HCT116 (cell line): ENCODE measurements around the gene LGR6. TPM values are rescaled to one million over a fixed set of nuclear protein-coding genes. Genes with fewer than 3 reads are reported as not detected.

Experiments
- ATAC-seq: fragments of 200-7000 bp; cut with Tn5 transposase; 2 replicates; pipeline ENCODE4 v1.9.1; 2020; ENCODE audit warnings: mild to moderate bottlenecking, moderate library complexity
- BruUV-seq: library from RNA; stranded (reverse); fragments of 400-500 nt; replicated peaks from 2 replicates; lab custom pipeline; 2021; lab: Mats Ljungman, UMichigan
- CTCF ChIA-PET: fragments of 300-600 bp; sonication (Branson Sonifier 250); formaldehyde crosslinking; loops from one replicate; lab custom pipeline; 2021; ENCODE audit warnings: antibody characterized with exemption; lab: Charles Lee
- POLR2A ChIA-PET: fragments of 300-600, 350-600 bp; sonication (Branson Sonifier 250); formaldehyde crosslinking; loops from one replicate; lab custom pipeline; 2021; ENCODE audit warnings: antibody characterized with exemption; lab: Charles Lee
- RAD21 ChIA-PET, 2 experiments: fragments of 300-600 bp; sonication (Branson Sonifier 250); formaldehyde crosslinking; loops; one replicate each; lab custom pipeline; 2023; ENCODE audit warnings: low total read pairs in 2 of 2; ENCODE audit not compliant: uncharacterized antibody in 2 of 2, unreplicated experiment in 2 of 2, low non-redundant PET in 1 of 2; lab: Charles Lee
- DNase-seq: peaks from one replicate; pipeline ENCODE4 v3.0.0-alpha.2; 2010; ENCODE audit warnings: low read depth, low spot score
- H2AFZ ChIP-seq: fragments of 200-600 bp; shearing (Covaris generic), sonication (generic); 2 replicates; pipeline ENCODE4 v1.6.1; 2017; ENCODE audit warnings: low read depth, mixed run types, mixed read lengths, antibody characterized with exemption, low read length; ENCODE audit not compliant: poor library complexity, severe bottlenecking
- H3K27ac ChIP-seq: 2 replicates; pipeline ENCODE4 v1.5.1; 2012; ENCODE audit warnings: low read depth, low read length
- H3K27me3 ChIP-seq: fragments of 200-600 bp; sonication (generic); 2 replicates; pipeline ENCODE4 v1.6.1; 2016; ENCODE audit warnings: mixed run types, low read length, mixed read lengths; ENCODE audit not compliant: insufficient read depth
- H3K36me3 ChIP-seq, 2 experiments: fragments of 200-500 bp in 1 of 2; fragments of 200-600 bp in 1 of 2; sonication (Bioruptor generic) in 1 of 2; sonication (generic) in 1 of 2; 2 replicates each; pipeline versions ENCODE4 v1.5.1 to v1.6.1; 2014 to 2016; ENCODE audit warnings: low read length in 2 of 2, inconsistent platforms in 1 of 2, mixed read lengths in 1 of 2, mixed run types in 1 of 2; ENCODE audit not compliant: insufficient read depth in 2 of 2, control insufficient read depth in 1 of 2
- H3K4me1 ChIP-seq, 2 experiments: fragments of 200-600 bp in 1 of 2; sonication (generic) in 1 of 2; 2 replicates each; pipeline versions ENCODE4 v1.5.1 to v1.6.1; 2012 to 2017; ENCODE audit warnings: low read length in 2 of 2, inconsistent platforms in 1 of 2, mild to moderate bottlenecking in 1 of 2, mixed read lengths in 1 of 2, mixed run types in 1 of 2, moderate library complexity in 1 of 2; ENCODE audit not compliant: insufficient read depth in 2 of 2, control insufficient read depth in 1 of 2
- H3K4me2 ChIP-seq: fragments of 200-600 bp; sonication (generic); 2 replicates; pipeline ENCODE4 v1.6.1; 2017; ENCODE audit warnings: mixed run types, low read length, mixed read lengths
- H3K4me3 ChIP-seq, 2 experiments: fragments of 200-600 bp in 1 of 2; sonication (generic) in 1 of 2; replicated peaks in 1 of 2; 2 replicates each; pipeline ENCODE4 v1.5.1; 2011 to 2016; ENCODE audit warnings: low read length in 2 of 2, control low read depth in 1 of 2, low read depth in 1 of 2, mild to moderate bottlenecking in 1 of 2, mixed read lengths in 1 of 2, mixed run types in 1 of 2
- H3K79me2 ChIP-seq: fragments of 200-600 bp; sonication (generic); 2 replicates; pipeline ENCODE4 v1.6.1; 2017; ENCODE audit warnings: mild to moderate bottlenecking, mixed run types, low read length, moderate library complexity, mixed read lengths; ENCODE audit not compliant: insufficient read depth
- H3K9ac ChIP-seq: fragments of 200-600 bp; sonication (generic); 2 replicates; pipeline ENCODE4 v1.6.1; 2016; ENCODE audit warnings: low read length, mixed read lengths
- H3K9me2 ChIP-seq: fragments of 200-600 bp; sonication (generic), shearing (Covaris generic); 2 replicates; pipeline ENCODE4 v1.6.1; 2017; ENCODE audit warnings: mixed run types, mild to moderate bottlenecking, moderate library complexity; ENCODE audit not compliant: insufficient read depth
- H3K9me3 ChIP-seq, 2 experiments: fragments of 200-500 bp in 1 of 2; fragments of 200-600 bp in 1 of 2; sonication (Bioruptor generic) in 1 of 2; sonication (generic) in 1 of 2; 2 replicates each; pipeline ENCODE4 v1.6.1; 2014 to 2017; ENCODE audit warnings: low read length in 2 of 2, mixed read lengths in 2 of 2, inconsistent platforms in 1 of 2, low read depth in 1 of 2, mild to moderate bottlenecking in 1 of 2, mixed run types in 1 of 2, moderate library complexity in 1 of 2; ENCODE audit not compliant: control insufficient read depth in 1 of 2, insufficient read depth in 1 of 2
- H4K20me1 ChIP-seq: fragments of 200-600 bp; sonication (generic), shearing (Covaris generic); 2 replicates; pipeline ENCODE4 v1.6.1; 2017; ENCODE audit warnings: mixed run types, mild to moderate bottlenecking, moderate library complexity; ENCODE audit not compliant: insufficient read depth
- CTCF ChIP-seq, 3 experiments: fragments of 200-600 bp in 1 of 3; sonication (generic) in 1 of 3; IDR thresholded peaks in 2 of 3; conservative IDR thresholded peaks in 1 of 3; 2 replicates each; pipeline ENCODE4 v1.5.1; 2012 to 2017; ENCODE audit warnings: low read depth in 2 of 3, low read length in 2 of 3, antibody characterized with exemption in 1 of 3, borderline replicate concordance in 1 of 3, control low read depth in 1 of 3, mild to moderate bottlenecking in 1 of 3, mixed read lengths in 1 of 3, mixed run types in 1 of 3, moderate library complexity in 1 of 3; ENCODE audit not compliant: insufficient read depth in 1 of 3
- ELF1 ChIP-seq: IDR thresholded peaks from 2 replicates; pipeline ENCODE4 v1.6.1; 2012; ENCODE audit warnings: low read depth, borderline replicate concordance
- EZH2 ChIP-seq: fragments of 200-600 bp; sonication (generic); IDR thresholded peaks from 2 replicates; pipeline ENCODE4 v1.6.1; 2017; ENCODE audit warnings: antibody characterized with exemption, mixed run types
- EZH2phosphoT487 ChIP-seq: fragments of 200-600 bp; IDR thresholded peaks from 2 replicates; pipeline ENCODE4 v1.6.1; 2018; ENCODE audit warnings: antibody characterized with exemption, borderline replicate concordance
- JUND ChIP-seq: IDR thresholded peaks from 2 replicates; pipeline ENCODE4 v1.6.1; 2012
- POLR2A ChIP-seq: IDR thresholded peaks from 2 replicates; pipeline ENCODE4 v1.7.0; 2011; ENCODE audit warnings: borderline replicate concordance; ENCODE audit not compliant: insufficient read depth, insufficient read length; ENCODE audit errors: extremely low read depth
- RAD21 ChIP-seq: IDR thresholded peaks from 2 replicates; pipeline ENCODE4 v1.6.1; 2012; ENCODE audit warnings: low read depth, mild to moderate bottlenecking
- SRF ChIP-seq: IDR thresholded peaks from 2 replicates; pipeline ENCODE4 v1.6.1; 2012; ENCODE audit warnings: low read depth
- TCF7L2 ChIP-seq: IDR thresholded peaks from 2 replicates; pipeline ENCODE4 v1.7.0; 2011; ENCODE audit warnings: borderline replicate concordance, inconsistent platforms; ENCODE audit not compliant: insufficient read depth, insufficient read length; ENCODE audit errors: extremely low read depth
- ZNF274 ChIP-seq: fragments of 200-500 bp; sonication (Bioruptor generic); IDR thresholded peaks from 2 replicates; pipeline ENCODE4 v1.6.1; 2014; ENCODE audit warnings: mild to moderate bottlenecking, low read depth, low read length, inconsistent platforms
- intact Hi-C: fragments of 100-400 bp; cut with micrococcal nuclease; formaldehyde crosslinking; loops from 2 replicates; pipeline ENCODE4 v1.10.0; 2022
- total RNA-seq: library from RNA; stranded (reverse); gene quantifications from one replicate; pipeline ENCODE4 v1.2.1, GENCODE V29; 2021; ENCODE audit not compliant: unreplicated experiment

The LGR6 gene
- total RNA-seq, 1 experiment from 2014 or later: 0.20 TPM

DNA sequence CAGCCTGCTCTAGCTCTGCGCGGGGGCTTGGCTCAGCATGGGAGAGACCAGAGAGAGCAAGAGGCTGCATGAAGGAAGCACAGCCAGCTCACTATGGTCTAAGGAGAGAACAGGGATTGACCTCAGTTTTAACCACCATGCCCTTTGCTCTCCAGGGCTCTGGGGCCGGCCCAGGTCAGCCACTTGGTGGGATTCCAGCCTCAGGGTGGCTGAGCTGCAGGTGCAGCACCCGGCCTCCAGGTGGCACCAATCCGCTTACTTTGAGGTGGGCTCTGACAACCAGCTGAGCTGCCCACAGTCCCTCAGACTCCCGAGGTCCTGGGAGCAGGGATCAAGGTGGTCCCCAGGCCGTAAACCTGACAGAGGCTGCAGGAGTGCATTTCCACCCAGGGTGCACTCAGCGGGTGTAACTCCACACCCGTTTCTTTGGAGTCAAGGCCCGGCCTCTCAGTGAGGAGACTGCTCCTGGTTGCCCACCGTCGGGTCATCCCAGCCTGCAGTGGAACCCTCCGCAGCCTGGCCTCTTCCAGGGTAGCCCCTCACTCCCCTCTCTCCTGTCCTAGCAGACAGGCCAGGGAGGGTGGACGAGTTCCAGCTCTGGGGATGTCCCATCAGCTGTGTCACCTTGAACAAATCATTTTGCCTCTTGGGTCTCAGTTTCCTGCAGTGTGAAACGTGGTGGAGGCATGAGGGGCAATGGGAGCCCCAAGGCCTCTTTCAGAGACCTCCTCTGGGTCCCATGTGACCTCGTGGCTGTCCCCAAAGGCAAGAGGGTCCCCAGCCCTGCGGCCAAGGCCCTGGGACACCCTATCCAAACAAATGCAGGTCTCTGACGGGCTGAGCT, 607 bp upstream of the LGR6 start:
- H3K4me2 ChIP-seq: no peak overlapping the region
- TF ChIP-seq ZNF274: no peak
- peak; percentile 88 for TF ChIP-seq RAD21
- peak; percentile 83 to 96 (median 90) for TF ChIP-seq CTCF (IDR thresholded peaks at IDR 0.05 in 2 of 3, conservative IDR thresholded peaks at IDR 0.05 in 1 of 3; ENCODE audit: borderline replicate concordance in 1 of 3, insufficient read depth in 1 of 3, low read depth in 2 of 3, low read length in 2 of 3)
- peak; percentile 67 for ATAC-seq
- H3K9me3 ChIP-seq: no peaks in the 10 kb centered on the region
- H3K27me3 ChIP-seq: no peaks in the 10 kb centered on the region; the same call in 1 of the 2 replicates
- BruUV-seq: no TSS peak
- no peaks in the 10 kb centered on the region for H4K20me1 ChIP-seq
- no peak overlapping the region for H3K4me3 ChIP-seq
- no peak for DNase-seq
- ChIA-PET RAD21 (interaction anchor here in 1 of 2 experiments (0.8 to 1.3 kb wide), 3 partner anchors 82 to 124 kb away, joined by 3 to 5 read pairs (median 3); no protein-coding TSS in a partner anchor), POLR2A (no interaction called here), CTCF (interaction anchor here (0.7 to 1.8 kb wide), 16 partner anchors 8 to 527 kb away, joined by 3 to 36 read pairs (median 4); no protein-coding TSS in a partner anchor)
- no peak overlapping the region for H2AFZ ChIP-seq
- intact Hi-C loops: loop anchor here (1.0 to 5.0 kb wide), 2 partner anchors 44 to 122 kb away; no protein-coding TSS in a partner anchor
- no peaks in the 10 kb centered on the region for H3K9me2 ChIP-seq
- no peaks in the 10 kb centered on the region for H3K4me1 ChIP-seq
- no peaks in the 10 kb centered on the region for H3K79me2 ChIP-seq
- H3K27ac ChIP-seq: no peak overlapping the region
- no peak overlapping the region for H3K9ac ChIP-seq
- H3K36me3 ChIP-seq: no peaks in the 10 kb centered on the region

DNA sequence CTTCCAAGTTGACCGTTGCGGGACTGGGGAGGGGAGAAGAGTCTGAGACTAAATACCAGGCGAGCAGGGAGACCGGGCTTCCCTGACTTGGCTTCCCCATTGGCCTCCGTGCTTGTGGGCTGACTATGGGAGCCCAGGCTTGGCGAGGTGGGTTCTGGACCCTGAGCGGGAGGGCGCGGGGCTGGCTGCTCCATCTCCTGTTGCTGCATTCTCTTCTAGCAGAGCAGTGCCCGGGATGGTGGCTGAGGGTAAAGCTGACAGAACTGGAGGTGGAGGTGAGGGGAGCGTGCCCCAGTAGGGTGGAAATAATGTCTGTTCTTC, 689 bp downstream of the LGR6 start:
- H3K27ac ChIP-seq: no peak overlapping the region
- no peak overlapping the region for H3K4me3 ChIP-seq
- H3K9ac ChIP-seq: no peak overlapping the region
- no peaks in the 10 kb centered on the region for H4K20me1 ChIP-seq
- H3K27me3 ChIP-seq: no peaks in the 10 kb centered on the region; the same call in 1 of the 2 replicates
- H3K4me1 ChIP-seq: peaks cover 7 to 8% of the 10 kb centered on the region in 2 experiments
- BruUV-seq: no TSS peak
- ChIA-PET POLR2A (no interaction called here), CTCF (interaction anchor here (1.3 kb wide), 1 partner anchor 525 kb away, joined by 4 read pairs; no protein-coding TSS in a partner anchor), RAD21 (no interaction called here)
- ATAC-seq (no peak), DNase-seq (no peak)
- no peak overlapping the region for H2AFZ ChIP-seq
- no peaks in the 10 kb centered on the region for H3K36me3 ChIP-seq
- TF ChIP-seq EZH2phosphoT487: no peak
- TF ChIP-seq ELF1: no peak
- no peak for TF ChIP-seq JUND
- no peak for TF ChIP-seq POLR2A
- no peak for TF ChIP-seq SRF
- TF ChIP-seq RAD21: no peak
- no peak for TF ChIP-seq EZH2
- no peak for TF ChIP-seq TCF7L2
- no peaks in the 10 kb centered on the region for H3K79me2 ChIP-seq
- no peaks in the 10 kb centered on the region for H3K9me2 ChIP-seq
- intact Hi-C loops: loop anchor here (5.0 kb wide), 1 partner anchor 43 kb away; no protein-coding TSS in a partner anchor
- H3K9me3 ChIP-seq: no peaks in the 10 kb centered on the region
- H3K4me2 ChIP-seq: no peak overlapping the region
